LNCaP clone FGC (cell line): ENCODE data around the gene ATXN1L.
"Not testable (repeated sequence)": the region's sequence is repeated elsewhere in the genome, so short reads cannot be mapped to it uniquely, and the experiment has no call there.

Experiments used
- DNase-seq: peaks from one replicate; pipeline ENCODE4 v3.0.0-alpha.2; 2011; ENCODE audit warnings: low read depth
- H3K4me3 ChIP-seq: 2 replicates; pipeline ENCODE4 v1.5.1; 2011; ENCODE audit warnings: mild to moderate bottlenecking, low read depth, low read length, control low read depth
- CTCF ChIP-seq: IDR thresholded peaks from 2 replicates; pipeline ENCODE4 v1.5.1; 2012; ENCODE audit warnings: mild to moderate bottlenecking; ENCODE audit not compliant: control insufficient read depth, insufficient read depth; ENCODE audit errors: extremely low read depth

ATXN1L gene

DNA sequence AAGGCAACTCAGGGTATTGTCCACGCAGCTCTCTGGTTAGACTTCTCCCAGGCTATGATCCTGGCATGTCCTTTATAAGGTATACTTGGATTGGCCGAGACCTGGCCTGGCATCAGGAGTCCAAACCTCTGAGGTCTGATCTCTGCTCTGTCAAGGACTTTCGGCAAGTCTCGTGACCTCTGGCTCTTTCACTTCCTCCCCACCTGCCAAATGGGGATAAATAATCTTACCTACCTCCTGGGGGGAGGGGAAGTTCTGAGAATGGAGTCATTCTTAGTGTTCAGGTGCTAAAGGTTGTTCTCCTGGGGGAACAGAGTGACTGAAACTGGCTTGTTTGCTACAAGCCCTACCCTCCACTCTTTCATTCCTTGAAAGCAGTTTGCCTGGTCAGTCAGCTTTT, 7.6 kb downstream of the ATXN1L start:
- DNase-seq = no peak
- H3K4me3 ChIP-seq = no peak overlapping the region
- no peak for TF ChIP-seq CTCF

DNA sequence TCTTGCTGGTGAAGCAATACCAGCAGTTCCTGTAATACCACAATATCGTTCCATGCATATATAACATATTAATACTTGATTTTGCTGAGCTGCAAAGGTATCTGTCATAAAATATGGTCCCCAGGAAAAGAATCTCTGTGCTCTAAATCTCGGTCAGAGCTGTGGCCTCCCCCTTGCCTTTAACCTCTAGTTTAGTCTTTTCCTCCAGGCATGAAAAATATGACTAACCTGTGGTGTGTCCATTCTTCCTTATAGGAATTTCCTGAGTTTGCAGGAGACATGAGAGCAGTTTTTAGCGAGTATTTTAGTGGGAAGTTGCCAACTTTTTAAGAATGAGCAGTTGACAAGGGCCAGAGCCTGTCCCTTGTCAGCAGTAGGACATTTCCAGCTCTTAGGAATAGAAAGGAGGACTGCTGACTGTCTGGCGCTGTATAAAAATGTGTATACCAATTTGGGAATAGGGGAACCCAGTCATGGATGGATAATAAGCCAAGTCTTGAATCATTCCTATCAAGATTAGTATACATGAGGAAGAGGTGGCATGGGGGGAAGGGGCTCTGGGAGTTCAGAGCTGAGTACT, 8.7 kb downstream of the ATXN1L start:
- DNase-seq = no peak
- TF ChIP-seq CTCF = no peak
- no peak overlapping the region for H3K4me3 ChIP-seq

GRCh38 chr16:71855937-71856662, 10.3 kb downstream of the ATXN1L start:
- DNase-seq = no peak
- no peak for TF ChIP-seq CTCF
- H3K4me3 ChIP-seq = no peak overlapping the region

- no peak overlapping the region for H3K4me3 ChIP-seq
- TF ChIP-seq CTCF = no peak
- DNase-seq = no peak
Measured at GRCh38 chr16:71859762-71860521, 14.2 kb downstream of the ATXN1L start.

DNA sequence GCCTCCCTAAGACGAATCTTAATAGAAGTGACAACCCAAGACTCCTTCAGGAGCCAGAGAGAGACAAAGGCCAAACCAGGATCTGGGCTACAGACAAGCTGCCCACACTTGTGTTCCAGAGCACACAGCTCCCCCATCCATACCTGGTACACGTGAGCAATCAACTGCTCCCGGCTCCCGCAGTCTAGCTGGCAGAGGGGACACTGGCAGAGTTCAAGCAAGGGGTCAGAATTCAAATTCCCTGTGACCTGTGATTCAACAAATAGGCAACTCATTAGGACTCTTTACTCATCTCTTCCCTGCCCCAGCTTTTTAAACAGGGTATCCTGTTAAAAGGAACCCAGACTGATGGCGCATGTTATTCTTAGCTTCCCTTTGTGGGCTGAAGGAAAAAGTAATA, 18.2 kb downstream of the ATXN1L start:
- H3K4me3 ChIP-seq = no peak overlapping the region
- TF ChIP-seq CTCF = no peak

GRCh38 chr16:71865173-71865863, 19.5 kb downstream of the ATXN1L start:
- DNase-seq = no peak
- TF ChIP-seq CTCF = no peak
- H3K4me3 ChIP-seq = no peak overlapping the region

More for the DNA sequence above, 18.2 kb downstream of the ATXN1L start:
- no peak for DNase-seq

DNA sequence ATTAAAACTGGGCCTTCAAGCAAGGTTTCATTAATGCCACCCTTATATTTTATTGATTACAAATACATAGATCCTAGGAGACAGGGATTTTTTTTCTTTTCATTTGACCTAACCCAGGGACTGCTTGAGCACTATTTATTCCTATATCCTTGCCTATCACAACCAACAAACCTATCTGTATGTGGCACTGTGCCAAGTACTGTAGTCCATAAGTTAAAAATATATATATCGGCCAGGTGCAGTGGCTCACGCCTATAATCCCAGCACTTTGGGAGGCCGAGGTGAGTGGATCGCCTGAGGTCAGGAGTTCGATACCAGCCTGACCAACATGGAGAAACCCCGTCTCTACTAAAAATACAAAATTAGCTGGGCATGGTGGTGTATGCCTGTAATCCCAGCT, 21.4 kb downstream of the ATXN1L start:
- H3K4me3 ChIP-seq, DNase-seq: not testable (repeated sequence)
